GM18507 (cell line): Measurements from ENCODE around the gene DAB2IP.

ENCODE experiments used
- DNase-seq: peaks from one replicate; pipeline ENCODE4 v3.0.0; 2011; ENCODE audit warnings: low read depth; ENCODE audit not compliant: insufficient read length; ENCODE audit errors: extremely low spot score
- FAIRE-seq: peaks from 2 replicates; lab custom pipeline; 2011; peaks lifted over from hg19 to GRCh38; lab: Jason Lieb, UNC

The DAB2IP gene

DNA sequence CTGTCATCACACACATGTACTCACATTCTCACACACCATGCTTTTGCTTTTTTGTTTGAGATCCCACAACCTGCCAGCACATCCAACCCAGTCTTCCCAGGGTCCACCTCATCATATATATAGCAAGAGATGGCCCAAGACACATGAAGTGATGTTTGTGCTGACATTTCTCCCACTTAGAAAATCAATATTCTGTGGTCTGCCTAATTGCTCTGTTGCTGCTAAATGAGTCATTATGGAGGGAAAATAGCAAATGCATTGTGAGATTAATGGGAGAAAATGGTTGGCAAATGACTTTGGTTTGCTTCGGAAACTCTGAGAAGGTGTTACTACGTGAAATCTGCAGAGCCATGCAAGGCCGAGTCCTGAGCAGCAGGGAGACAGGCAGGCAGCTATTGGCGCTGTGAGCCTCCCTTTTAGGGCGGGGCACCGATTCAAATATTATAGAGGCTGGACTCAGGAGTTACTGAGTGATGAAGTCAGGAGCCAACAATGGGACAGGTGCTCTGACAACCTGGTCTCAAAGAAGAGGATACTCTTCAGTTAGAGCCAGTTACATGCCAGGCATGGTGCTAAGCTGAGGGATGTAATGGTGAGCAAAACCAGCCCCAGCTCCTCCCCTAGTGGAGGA is 62.8 kb downstream of the DAB2IP start:
- FAIRE-seq (no peak), DNase-seq (no peak)

DNA sequence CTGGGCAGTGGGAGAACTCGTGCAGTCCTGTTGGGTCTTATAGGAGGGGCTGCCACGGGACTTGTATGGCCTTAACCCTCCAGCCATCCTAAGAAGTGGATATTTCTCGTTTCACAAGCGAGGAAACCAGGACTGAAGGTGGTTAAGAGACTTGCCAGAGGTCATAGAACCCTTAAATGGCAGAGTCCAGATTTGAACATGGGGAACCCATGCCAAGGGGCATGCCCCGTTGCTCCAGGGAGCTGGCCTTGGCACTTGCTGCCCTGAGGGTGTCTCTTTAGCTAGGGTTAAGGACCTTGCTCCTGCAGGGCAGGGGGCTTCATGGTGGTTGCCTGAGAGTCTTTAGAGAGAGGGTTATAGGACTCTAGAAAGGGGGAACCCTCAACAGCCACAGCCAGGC is 63.4 kb downstream of the DAB2IP start:
- FAIRE-seq = no peak
- no peak for DNase-seq

- DNase-seq = no peak
- no peak for FAIRE-seq
Measured at GRCh38 chr9:121717141-121717991, 65.9 kb downstream of the DAB2IP start.

- FAIRE-seq (no peak), DNase-seq (no peak)
Measured at GRCh38 chr9:121718084-121718483, 66.7 kb downstream of the DAB2IP start.

DNA sequence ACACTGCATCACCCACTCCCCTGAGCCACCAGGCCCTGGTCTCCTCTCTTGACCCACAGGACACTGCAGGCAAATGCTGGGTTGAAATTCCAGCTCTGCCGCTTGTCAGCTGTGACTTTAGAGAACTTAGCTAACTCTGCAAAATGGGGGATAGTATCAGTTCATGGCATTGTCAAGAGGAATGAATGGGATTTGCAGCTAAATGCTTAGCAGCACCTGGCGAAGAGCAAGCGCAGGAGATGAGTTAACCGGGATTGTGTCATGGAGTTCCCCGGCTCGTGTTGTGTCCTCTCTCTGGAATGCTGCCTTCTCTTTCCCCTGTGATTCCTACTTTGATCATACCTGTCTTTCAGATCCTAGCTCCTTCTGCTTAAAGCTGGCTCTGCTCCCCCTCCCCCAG is 67.1 kb downstream of the DAB2IP start:
- DNase-seq = no peak
- FAIRE-seq = no peak

GRCh38 chr9:121720311-121721057 is 69.0 kb downstream of the DAB2IP start:
- FAIRE-seq (no peak), DNase-seq (no peak)

- DNase-seq (no peak), FAIRE-seq (no peak)
Measured at GRCh38 chr9:121721058-121721350, 69.6 kb downstream of the DAB2IP start.

DNA sequence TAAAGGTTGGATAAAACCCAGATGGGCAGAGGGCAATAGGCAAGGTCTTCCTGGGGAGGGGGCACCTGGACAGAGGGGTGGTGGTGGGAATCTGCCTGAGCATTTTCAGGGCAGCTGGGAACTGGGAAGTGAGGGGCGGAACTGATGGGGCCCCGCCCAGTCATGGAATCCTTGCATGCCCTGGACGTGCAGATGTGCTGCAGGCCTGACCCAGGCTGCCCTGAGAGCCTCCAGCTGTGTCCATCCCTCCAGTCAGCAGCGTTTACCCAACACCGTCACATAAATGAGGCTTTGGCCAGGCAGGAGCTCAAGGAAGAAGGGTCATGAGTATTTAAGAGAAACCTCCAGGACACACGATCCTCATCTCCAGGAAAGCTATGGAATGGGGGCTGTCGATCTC is 70.3 kb downstream of the DAB2IP start:
- DNase-seq (no peak), FAIRE-seq (no peak)

GRCh38 chr9:121725008-121725775 is 73.8 kb downstream of the DAB2IP start:
- DNase-seq = no peak

GRCh38 chr9:121727295-121728020 is 76.0 kb downstream of the DAB2IP start:
- no peak for DNase-seq
- FAIRE-seq = no peak

More at GRCh38 chr9:121725008-121725775, 73.8 kb downstream of the DAB2IP start:
- FAIRE-seq = no peak

DNA sequence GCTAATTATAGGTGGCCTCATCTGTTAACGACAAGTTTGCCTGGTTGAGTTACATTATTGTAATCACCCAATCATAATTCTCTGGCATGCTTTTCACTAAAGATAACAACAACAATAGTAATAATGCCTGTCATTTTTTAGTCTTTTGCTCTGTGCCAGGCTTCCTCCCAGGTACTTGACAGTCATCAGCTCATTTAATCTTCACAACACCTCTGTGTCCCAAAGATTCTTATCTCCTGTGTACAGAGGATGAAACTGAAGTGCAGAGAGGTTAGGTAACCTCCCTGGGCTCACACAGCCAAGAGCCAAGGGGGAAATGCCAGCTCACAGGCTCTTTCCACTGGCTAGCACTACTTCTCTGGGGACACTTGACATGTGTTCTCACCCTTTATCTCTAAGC is 77.5 kb downstream of the DAB2IP start:
- FAIRE-seq = no peak
- DNase-seq = no peak

GRCh38 chr9:121729769-121730562 is 78.5 kb downstream of the DAB2IP start:
- no peak for FAIRE-seq
- no peak for DNase-seq

DNA sequence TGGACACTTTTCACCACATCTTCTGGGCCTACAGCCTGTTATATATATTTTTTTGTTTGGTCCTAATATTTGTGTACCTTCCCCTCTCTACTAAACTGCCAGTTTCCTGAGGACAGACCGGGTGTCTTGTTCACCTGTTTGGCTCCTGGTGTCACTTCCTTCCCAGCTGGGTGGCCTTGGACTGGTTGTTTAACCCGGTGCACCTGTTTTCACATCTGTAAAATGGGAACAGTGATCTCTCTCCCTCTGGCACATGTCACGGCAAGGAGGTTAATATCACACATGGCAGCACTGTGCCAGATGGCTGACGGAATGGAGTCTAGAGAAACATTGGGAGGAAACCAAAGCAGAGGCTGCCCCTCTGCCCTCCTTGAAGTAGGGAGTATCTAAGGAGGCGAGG is 79.7 kb downstream of the DAB2IP start:
- FAIRE-seq (no peak), DNase-seq (no peak)

DNA sequence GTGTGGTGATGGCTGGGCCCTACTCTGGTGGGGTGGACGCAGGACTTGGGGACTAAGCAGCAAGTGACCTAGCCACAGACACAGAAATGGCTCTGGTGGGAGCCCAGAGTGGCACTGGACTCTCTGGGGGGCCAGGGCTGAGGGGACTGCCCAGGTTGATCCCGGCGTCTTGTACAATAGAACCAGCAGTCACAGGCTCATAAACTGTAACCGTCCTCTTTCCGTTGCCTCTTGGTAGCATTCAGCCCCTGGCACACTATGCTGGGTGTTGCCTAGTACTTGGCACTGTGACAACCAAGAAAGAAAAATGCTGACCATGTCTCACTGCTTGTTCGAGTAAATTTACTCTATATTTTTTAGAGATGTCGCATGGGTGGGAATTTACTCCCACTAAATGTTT is 80.5 kb downstream of the DAB2IP start:
- no peak for FAIRE-seq
- no peak for DNase-seq

GRCh38 chr9:121732389-121732788 is 81.0 kb downstream of the DAB2IP start:
- no peak for FAIRE-seq
- DNase-seq = no peak

- no peak for FAIRE-seq
- no peak for DNase-seq
Measured at GRCh38 chr9:121732886-121733285, 81.5 kb downstream of the DAB2IP start.

DNA sequence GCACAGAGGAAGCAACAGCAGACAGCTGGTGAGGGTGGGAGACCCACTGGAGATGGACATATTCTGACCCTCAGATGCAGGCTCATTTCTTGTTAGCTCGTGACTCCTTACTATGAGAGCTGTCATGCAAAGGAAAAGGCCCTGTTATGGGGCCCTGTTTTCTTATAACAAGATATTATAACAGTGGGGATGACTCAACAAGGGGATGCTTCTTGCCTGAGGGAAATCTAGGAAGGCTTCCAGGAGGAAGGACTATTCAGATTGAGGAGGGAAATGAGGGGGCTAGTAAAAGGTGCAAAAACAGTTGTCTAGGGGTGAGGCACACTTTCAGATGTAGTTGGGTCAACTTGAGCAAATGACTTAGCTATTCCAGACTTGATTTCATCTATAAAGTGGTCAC is 83.0 kb downstream of the DAB2IP start:
- FAIRE-seq = no peak

GRCh38 chr9:121735065-121735792 is 83.8 kb downstream of the DAB2IP start:
- DNase-seq = no peak
- FAIRE-seq = no peak

More for the DNA sequence above, 83.0 kb downstream of the DAB2IP start:
- no peak for DNase-seq
